Measurements from ENCODE around the gene LSR. TPM values are rescaled to one million over a fixed set of nuclear protein-coding genes. Genes with fewer than 3 reads are reported as not detected.
A peak's percentile ranks its signal among the peaks of the same experiment; 100 is the strongest.

The LSR gene
- total and polyA plus RNA-seq, 5 donors, result 4.6 to 8.9 (median 4.8) TPM

DNA sequence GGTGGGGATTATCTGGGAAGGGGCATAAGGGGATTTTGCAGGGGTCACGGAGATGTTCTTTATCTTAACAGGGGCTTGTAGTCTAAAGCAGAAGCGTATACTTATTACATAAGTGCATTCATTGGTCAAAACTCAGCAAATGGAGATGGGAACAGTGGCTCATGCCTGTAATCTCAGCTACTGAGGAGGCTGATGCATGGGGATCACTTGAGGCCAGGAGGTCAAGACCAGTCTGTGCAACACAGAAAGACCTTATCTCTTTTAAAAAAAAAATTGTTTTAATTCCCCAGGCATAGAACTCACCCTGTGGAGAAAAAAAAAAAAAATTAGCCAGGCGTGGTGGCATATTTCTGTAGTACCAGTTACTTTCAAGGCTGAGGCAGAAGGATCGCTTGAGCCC, 39.2 kb upstream of the LSR start:
- intact Hi-C loops (cut with DNase I), result no loop called here

DNA sequence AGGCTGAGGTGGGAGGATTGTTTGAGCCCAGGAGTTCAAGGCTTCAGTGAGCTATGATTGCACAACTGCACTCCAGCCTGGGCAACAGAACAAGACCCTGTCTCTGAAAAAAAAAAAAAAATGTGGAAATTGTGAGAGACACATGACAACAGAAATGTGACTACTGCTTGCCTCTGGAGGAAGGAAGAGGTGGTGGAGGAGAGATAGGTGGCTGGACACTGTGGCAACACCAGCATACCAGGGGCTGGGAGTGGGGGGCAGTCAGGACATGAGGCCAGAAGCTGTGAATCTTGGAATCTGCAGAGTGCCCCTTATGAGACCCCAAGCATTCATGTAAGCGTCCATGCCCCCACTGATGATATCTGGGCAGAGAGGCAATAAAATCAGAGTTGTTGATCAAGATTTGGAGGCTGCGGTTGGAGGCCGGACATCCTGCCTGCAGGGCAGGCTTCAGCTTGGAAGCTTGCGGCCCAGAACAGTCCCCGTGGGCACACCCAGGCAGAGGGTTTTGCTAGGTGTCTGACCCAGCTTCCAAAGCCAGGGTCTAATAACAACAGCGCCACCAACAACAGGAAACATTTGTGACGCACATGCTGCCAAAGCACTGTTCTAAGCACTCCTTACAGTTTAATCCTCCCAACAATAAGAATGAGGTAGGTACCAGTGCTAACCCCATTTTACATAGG, 37.1 kb upstream of the LSR start:
- Histone ChIP-seq H3K9me3 (ENCODE audit: control insufficient read depth, low read length) (no peaks in the 10 kb centered on the region), H3K4me3 (ENCODE audit: low read length) (no peak overlapping the region), H3K4me1 (ENCODE audit: control insufficient read depth, insufficient read depth, low read length) (peaks cover 12% of the 10 kb centered on the region), H3K27ac (ENCODE audit: low read length) (peak overlapping the region; percentile 55), H3K27me3 (ENCODE audit: control insufficient read depth, insufficient read depth) (no peaks in the 10 kb centered on the region)
- DNase-seq, result peak; percentile 67 to 82 (median 81)
- 67% methylated on average over 7 of the region's 7 CpGs for WGBS
- intact Hi-C loops (cut with DNase I), result no loop called here
- peak; percentile 60 to 85 for ATAC-seq

More for the DNA sequence above, 39.2 kb upstream of the LSR start:
- Histone ChIP-seq H3K4me1 (ENCODE audit: control insufficient read depth, insufficient read depth, low read length) (peaks cover 12% of the 10 kb centered on the region), H3K4me3 (ENCODE audit: low read length) (no peak overlapping the region), H3K9me3 (ENCODE audit: control insufficient read depth, low read length) (no peaks in the 10 kb centered on the region), H3K27me3 (ENCODE audit: control insufficient read depth, insufficient read depth) (no peaks in the 10 kb centered on the region), H3K27ac (ENCODE audit: low read length) (no peak overlapping the region)
- 71% methylated on average over 4 of the region's 4 CpGs for WGBS
- no peak for ATAC-seq
- no peak for DNase-seq

DNA sequence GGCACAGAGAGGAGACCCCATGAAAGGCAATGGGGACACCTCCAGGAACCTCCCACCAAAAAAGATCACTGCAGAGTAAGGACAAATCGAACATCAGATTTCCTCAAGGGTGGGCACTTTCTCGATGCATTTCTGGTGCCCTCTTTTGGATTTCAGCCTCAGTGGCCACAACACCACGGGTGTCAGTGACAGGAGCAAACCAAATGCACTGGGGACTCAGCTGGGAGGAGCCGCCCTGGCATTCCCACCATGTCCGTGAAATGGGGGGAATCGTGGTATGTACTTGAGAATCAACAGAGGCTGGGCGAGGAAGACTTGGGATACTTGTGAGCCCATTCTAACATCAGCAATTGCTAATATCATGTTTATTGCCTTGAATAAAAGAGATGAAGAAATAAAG, 36.6 kb upstream of the LSR start:
- H3K4me1 ChIP-seq (ENCODE audit: control insufficient read depth, insufficient read depth, low read length), result peaks cover 12% of the 10 kb centered on the region

DNA sequence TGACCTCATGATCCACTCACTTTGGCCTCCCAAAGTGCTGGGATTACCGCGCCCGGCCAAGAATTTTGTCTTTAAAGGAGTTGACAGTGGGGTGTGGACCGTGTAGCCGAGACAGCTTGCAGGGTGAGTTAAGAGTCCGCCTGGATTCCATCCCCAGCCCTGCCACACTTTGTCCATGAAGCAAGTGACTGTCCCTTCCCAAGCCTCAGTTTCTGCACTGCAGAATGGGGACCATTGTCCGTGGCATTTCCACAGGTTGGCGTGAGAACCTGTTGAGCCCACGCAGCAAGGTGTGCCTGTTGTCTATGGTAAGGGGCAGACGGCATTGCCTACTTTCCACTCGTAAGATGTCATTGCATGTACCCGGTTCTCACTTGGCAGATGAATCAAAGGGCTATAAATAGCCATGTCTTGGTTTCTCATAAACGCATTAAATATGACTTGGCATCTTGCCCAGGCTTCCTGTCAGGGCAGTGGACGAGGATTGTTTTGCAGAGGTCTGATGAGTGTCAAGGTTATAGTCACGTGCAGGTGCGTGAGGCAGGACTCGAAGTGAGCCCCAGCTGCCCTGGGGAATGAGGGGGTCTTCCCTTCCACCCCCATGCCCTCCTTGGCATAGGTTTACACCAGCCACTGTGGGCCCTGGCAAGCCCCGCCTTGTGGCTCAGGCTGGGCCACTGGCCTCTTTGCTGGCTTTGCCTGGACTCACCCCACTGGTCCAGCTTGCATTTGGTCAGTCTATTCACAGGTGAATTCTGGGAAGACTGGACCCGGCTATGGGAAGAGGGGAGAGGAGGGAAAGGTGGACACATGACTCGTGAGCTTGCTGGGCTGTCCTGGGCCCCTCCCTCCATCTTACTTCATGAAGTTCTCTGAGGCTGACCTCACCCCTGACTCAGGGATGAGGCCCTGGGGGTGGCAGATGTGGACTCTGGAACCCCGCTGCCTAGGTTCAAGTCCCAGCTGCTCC, 34.9 kb upstream of the LSR start:
- peaks cover 12% of the 10 kb centered on the region for H3K4me1 ChIP-seq (ENCODE audit: control insufficient read depth, insufficient read depth, low read length)
- peak; percentile 54 to 72 for ATAC-seq
- intact Hi-C loops (cut with DNase I), result no loop called here
- no peaks in the 10 kb centered on the region for H3K9me3 ChIP-seq (ENCODE audit: control insufficient read depth, low read length)
- H3K4me3 ChIP-seq (ENCODE audit: low read length), result no peak overlapping the region
- H3K27ac ChIP-seq (ENCODE audit: low read length), result peak overlapping the region; percentile 83
- DNase-seq, result peak; percentile 27 to 67 (median 67)
- 16% methylated on average over 21 of the region's 21 CpGs for WGBS
- H3K27me3 ChIP-seq (ENCODE audit: control insufficient read depth, insufficient read depth), result no peaks in the 10 kb centered on the region

More for the DNA sequence above, 36.6 kb upstream of the LSR start:
- 60% methylated on average over 7 of the region's 7 CpGs for WGBS
- no peak for ATAC-seq
- intact Hi-C loops (cut with DNase I), result no loop called here
- DNase-seq, result no peak
- Histone ChIP-seq H3K27ac (ENCODE audit: low read length) (peak overlapping the region; percentile 55), H3K9me3 (ENCODE audit: control insufficient read depth, low read length) (no peaks in the 10 kb centered on the region), H3K4me3 (ENCODE audit: low read length) (no peak overlapping the region), H3K27me3 (ENCODE audit: control insufficient read depth, insufficient read depth) (no peaks in the 10 kb centered on the region)

DNA sequence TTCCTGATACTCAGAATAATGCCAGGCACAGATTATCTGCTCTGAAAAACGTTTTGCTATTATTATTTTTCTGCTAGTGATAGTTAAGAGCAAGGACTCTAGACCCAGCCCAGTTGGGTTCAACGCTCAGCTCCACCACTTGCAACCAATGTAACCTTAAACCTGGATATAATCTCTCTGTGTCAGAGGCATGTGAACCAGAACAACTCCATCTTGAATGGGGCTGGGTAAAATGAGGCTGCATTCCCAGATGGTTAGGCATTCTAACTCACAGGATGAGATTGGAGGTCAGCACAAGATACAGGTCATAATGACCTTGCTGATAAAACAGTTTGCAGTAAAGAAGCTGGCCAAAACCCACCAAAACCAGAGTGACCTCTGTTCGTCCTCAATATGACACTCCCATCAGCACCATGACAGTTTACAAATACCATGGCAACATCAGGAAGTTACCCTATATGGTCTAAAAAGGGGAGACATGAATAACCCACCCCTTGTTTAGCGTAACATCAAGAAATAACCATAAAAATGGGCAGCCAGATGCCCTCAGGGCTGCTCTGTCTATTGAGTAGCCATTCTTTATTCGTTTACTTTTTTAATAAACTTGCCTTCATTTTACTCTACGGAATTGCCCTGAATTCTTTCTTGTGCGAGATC, 33.9 kb upstream of the LSR start:
- 71% methylated on average over 7 of the region's 7 CpGs for WGBS
- DNase-seq, result no peak
- Histone ChIP-seq H3K27ac (ENCODE audit: low read length) (no peak overlapping the region), H3K4me3 (ENCODE audit: low read length) (no peak overlapping the region), H3K27me3 (ENCODE audit: control insufficient read depth, insufficient read depth) (no peaks in the 10 kb centered on the region), H3K9me3 (ENCODE audit: control insufficient read depth, low read length) (no peaks in the 10 kb centered on the region), H3K4me1 (ENCODE audit: control insufficient read depth, insufficient read depth, low read length) (peaks cover 12% of the 10 kb centered on the region)
- intact Hi-C loops (cut with DNase I), result no loop called here
- no peak for ATAC-seq

DNA sequence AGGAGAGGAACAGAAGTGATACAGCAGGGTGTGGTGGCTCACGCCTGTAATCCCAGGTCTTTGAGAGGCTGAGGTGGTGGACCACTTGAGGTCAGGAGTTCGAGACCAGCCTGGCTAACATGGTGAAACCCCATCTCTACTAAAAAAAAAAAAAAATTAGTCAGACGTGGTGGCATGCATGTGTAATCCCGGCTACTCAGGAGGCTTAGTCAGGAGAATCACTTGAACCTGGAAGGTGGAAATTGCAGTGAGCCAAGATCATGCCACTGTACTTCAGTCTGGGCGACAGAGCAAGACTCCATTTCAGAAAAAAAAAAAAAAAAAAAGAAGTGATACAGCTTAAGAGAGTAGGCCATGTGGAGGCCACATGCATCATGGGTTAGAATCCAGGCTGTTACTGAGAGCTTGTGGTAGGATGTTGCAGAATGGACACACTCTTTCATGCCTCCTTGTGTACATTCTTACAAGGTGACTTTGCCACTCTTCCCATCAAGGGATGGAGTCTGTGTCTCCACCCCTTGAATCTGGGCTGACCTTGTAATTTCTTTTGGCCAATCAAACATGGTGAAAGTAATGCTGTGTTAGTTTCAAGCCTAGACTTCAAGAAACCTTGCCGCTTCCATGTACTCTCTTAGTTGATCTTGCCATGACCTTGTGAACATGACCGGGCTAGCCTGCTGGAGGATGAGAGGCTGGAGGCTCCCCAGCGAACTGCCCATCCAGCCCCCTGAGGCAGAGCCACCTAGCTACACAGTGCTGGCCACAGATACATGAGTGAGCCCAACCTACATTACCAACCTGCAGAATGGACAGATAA, 32.6 kb upstream of the LSR start:
- ATAC-seq (no peak), DNase-seq (no peak)
- no peaks in the 10 kb centered on the region for H3K27me3 ChIP-seq (ENCODE audit: control insufficient read depth, insufficient read depth)
- H3K4me3 ChIP-seq (ENCODE audit: low read length), result no peak overlapping the region
- H3K9me3 ChIP-seq (ENCODE audit: control insufficient read depth, low read length), result no peaks in the 10 kb centered on the region
- intact Hi-C loops (cut with DNase I), result no loop called here
- H3K27ac ChIP-seq (ENCODE audit: low read length), result no peak overlapping the region
- peaks cover 14% of the 10 kb centered on the region for H3K4me1 ChIP-seq (ENCODE audit: control insufficient read depth, insufficient read depth, low read length)
- 84% methylated on average over 8 of the region's 8 CpGs for WGBS

DNA sequence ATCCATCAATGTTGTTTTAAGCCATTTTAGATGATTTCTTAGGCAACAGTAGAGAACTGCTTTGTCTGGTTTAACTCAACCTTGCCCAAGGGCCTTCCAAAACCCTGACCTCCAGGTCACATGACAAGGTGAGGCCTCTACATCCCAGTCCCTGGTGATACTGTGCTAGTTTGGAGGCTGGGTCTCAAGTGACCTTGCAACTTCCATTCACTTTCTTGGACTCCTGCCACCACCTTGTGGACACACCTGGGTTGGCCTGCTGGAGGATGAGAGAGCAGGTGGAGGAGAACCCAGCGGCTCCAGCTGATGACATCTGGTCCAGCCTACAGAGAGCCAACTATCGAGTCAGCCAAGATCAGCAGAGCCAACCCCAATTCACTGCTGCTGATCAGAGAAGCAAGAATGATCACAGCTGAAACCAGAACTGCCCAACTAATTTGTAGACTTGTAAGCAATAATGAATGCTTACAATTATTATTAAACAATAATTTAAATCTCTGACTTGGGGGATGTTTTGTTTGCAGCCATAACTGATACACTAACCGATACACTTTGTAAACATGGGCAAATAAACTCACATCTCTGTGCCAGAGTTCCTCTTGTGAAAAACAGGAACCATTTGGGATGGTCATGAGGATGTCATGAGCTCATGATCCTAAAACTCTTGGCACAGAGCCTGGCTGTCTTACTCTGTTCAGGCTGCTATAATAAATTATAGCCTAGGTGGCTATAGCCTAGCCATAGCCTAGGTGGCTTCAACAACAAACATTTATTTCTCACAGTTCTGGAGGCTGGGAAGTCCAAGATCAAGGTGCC, 31.8 kb upstream of the LSR start:
- ATAC-seq, result no peak
- intact Hi-C loops (cut with DNase I), result no loop called here

DNA sequence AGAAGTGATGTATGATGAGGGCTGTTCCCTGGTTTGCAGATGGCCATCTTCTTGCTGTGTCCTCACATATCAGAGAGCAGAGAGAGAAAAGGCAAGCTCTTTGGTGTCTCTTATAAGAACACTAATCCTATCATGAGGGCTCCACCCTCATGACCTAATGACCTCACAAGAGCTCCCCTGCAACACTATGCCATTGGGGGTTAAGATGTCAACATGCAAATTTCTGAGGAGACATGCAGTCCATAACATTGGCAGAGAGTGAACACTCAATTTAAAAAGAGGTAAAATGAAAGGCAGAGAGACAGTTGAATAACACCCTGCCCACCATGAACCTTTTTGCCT, 31.2 kb upstream of the LSR start:
- DNase-seq (no peak), ATAC-seq (no peak)
- Histone ChIP-seq H3K27ac (ENCODE audit: low read length) (no peak overlapping the region), H3K4me3 (ENCODE audit: low read length) (no peak overlapping the region), H3K4me1 (ENCODE audit: control insufficient read depth, insufficient read depth, low read length) (peaks cover 11% of the 10 kb centered on the region), H3K27me3 (ENCODE audit: control insufficient read depth, insufficient read depth) (no peaks in the 10 kb centered on the region), H3K9me3 (ENCODE audit: control insufficient read depth, low read length) (no peaks in the 10 kb centered on the region)
- intact Hi-C loops (cut with DNase I), result no loop called here

More for the DNA sequence above, 31.8 kb upstream of the LSR start:
- H3K27ac ChIP-seq (ENCODE audit: low read length), result no peak overlapping the region
- H3K9me3 ChIP-seq (ENCODE audit: control insufficient read depth, low read length), result no peaks in the 10 kb centered on the region
- WGBS, result 63% methylated on average over 3 of the region's 3 CpGs
- no peak overlapping the region for H3K4me3 ChIP-seq (ENCODE audit: low read length)
- H3K4me1 ChIP-seq (ENCODE audit: control insufficient read depth, insufficient read depth, low read length), result peaks cover 11% of the 10 kb centered on the region
- no peak for DNase-seq
- no peaks in the 10 kb centered on the region for H3K27me3 ChIP-seq (ENCODE audit: control insufficient read depth, insufficient read depth)

DNA sequence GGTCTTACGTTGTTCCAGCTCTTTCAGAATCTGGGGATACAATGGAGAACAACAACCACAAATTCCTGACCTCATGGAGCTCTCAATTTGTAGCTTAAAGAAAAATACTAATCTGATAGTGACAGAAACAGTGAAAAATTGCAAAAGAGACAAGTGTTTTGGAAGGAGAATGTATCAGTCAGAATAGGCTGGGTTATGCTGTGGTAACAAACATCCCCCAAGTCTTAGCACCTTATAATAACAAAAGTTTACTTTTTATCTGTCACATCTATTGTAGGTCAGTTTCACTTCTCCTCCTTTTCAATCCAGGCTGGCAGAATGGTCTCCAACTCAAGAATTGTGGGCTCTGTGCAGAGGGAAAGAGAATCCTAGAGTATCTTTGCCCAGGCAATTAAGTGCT, 29.8 kb upstream of the LSR start:
- 98% methylated on average over 1 of the region's 1 CpG for WGBS
- no peaks in the 10 kb centered on the region for H3K27me3 ChIP-seq (ENCODE audit: control insufficient read depth, insufficient read depth)
- intact Hi-C loops (cut with DNase I), result no loop called here

More for the DNA sequence above, 29.8 kb upstream of the LSR start:
- Histone ChIP-seq H3K4me3 (ENCODE audit: low read length) (no peak overlapping the region), H3K4me1 (ENCODE audit: control insufficient read depth, insufficient read depth, low read length) (peaks cover 7% of the 10 kb centered on the region), H3K9me3 (ENCODE audit: control insufficient read depth, low read length) (no peaks in the 10 kb centered on the region), H3K27ac (ENCODE audit: low read length) (no peak overlapping the region)
- no peak for DNase-seq
- ATAC-seq, result no peak

Data from right cardiac atrium (tissue), 5 donors.